ENCODE results near the gene FCHSD2. TPM values are rescaled to one million over a fixed set of nuclear protein-coding genes. Genes with fewer than 3 reads are reported as not detected.

FCHSD2 gene
- total RNA-seq, 1 donor from 2014 or later = 27.7 TPM

DNA sequence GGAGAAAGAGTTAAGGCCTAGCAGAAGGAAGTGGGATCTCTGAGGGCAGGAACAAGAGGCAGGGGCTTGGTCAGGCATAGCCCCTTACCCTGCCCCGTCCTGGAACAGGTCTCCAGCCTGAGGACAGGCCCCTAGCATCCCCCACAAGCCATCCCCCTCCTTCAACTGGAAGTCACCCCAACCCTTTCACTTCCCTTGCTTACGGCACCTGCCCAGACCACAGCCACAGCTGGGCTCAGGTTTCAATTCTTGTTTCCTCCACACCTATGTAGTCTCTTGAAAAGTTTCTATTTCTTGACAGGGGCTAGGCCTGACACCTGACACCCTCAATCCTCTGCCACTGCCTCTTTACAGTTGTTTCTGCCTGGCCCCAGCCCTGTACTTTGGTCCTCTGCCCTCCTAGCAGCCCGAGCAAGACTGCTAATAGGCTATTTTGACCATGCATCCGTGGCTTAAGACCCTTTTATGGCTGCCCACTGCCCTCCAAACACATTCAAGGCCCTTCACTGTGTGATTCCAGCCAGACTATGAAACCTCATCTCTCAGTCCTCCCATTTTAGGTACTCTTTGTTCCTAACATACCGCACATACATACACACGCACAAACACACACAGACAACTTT, 10.9 kb upstream of the FCHSD2 start:
- H3K27me3 Mint-ChIP-seq (ENCODE audit: insufficient read depth) = peaks cover 2% of the 10 kb centered on the region
- H3K36me3 Mint-ChIP-seq (ENCODE audit: low read depth) = no peaks in the 10 kb centered on the region
- DNase-seq (ENCODE audit: low spot score) = peak; percentile 51
- intact Hi-C loops (cut with micrococcal nuclease) = loop anchor here (1.0 kb wide), 1 partner anchor 10 kb away; no protein-coding TSS in a partner anchor
- H3K9me3 Mint-ChIP-seq = no peaks in the 10 kb centered on the region
- H3K4me1 Mint-ChIP-seq (ENCODE audit: low read depth) = peaks cover 92% of the 10 kb centered on the region
- H3K27ac Mint-ChIP-seq = peak overlapping the region; percentile 75
- peak overlapping the region; percentile 1 for H3K4me3 Mint-ChIP-seq

DNA sequence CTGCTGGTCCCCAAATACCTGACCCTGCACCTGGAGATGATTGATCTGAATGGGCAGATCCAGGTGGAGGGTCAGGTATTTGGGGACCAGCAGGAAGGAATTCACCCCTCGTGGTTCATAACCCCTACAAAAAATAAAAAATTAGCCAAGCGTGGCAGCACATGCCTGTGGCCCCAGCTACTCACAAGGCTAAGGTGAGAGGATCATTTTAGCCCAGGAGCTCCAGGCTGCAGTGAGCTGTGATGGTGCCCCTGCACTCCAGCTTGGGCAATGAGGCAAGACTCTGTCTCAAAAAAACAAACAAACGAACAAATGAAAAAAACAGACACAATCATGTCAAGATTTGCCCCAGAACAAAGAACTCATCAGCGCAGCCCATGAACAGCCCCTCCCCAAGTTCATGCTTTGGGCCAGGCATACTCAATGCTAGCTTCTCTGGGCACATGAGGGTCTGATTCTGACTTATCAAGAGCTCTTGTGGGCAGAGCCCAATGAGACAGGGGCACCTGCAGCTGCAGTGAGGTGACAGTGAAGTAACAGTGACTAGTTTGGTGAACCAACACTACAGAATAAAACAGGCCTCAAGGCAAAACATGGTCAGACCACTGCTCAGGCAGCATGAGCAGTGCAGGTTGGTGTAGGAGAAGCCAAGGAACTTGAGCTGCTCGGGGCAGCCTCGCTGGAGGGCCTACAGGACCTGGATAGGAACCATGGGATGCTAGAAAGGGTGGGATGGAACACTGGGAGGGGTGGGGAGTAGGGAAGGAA, 10.2 kb upstream of the FCHSD2 start:
- DNase-seq (ENCODE audit: low spot score) = no peak
- intact Hi-C loops (cut with micrococcal nuclease) = loop anchor here (1.0 kb wide), 1 partner anchor 9 kb away; no protein-coding TSS in a partner anchor
- H3K27ac Mint-ChIP-seq = no peak overlapping the region
- no peaks in the 10 kb centered on the region for H3K36me3 Mint-ChIP-seq (ENCODE audit: low read depth)
- peaks cover 2% of the 10 kb centered on the region for H3K27me3 Mint-ChIP-seq (ENCODE audit: insufficient read depth)
- H3K4me1 Mint-ChIP-seq (ENCODE audit: low read depth) = peaks cover 92% of the 10 kb centered on the region
- no peaks in the 10 kb centered on the region for H3K9me3 Mint-ChIP-seq
- no peak overlapping the region for H3K4me3 Mint-ChIP-seq

DNA sequence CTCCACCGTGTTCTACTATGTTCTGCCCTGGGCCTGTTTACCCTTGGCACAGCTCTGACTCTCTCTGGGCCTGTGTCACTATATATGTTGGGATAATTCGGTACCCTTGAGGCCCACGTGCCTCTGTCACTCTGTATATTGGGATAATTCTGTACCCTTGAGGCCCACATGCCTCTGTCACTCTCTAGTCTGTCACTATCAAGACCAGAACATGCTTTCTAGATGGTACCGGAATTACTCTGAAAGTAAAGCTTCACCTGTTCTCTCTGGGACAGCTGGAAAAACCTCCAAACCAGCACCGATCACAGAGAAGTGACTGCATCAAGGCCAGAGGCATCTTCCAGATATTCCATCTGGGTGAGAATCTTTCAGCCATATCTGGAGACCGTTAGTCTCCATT, 9.3 kb upstream of the FCHSD2 start:
- intact Hi-C loops (cut with micrococcal nuclease) = no loop called here
- H3K36me3 Mint-ChIP-seq (ENCODE audit: low read depth) = no peaks in the 10 kb centered on the region
- peak overlapping the region; percentile 16 for H3K27ac Mint-ChIP-seq
- no peak overlapping the region for H3K4me3 Mint-ChIP-seq
- H3K4me1 Mint-ChIP-seq (ENCODE audit: low read depth) = peaks cover 92% of the 10 kb centered on the region
- H3K27me3 Mint-ChIP-seq (ENCODE audit: insufficient read depth) = peaks cover 2% of the 10 kb centered on the region
- DNase-seq (ENCODE audit: low spot score) = no peak
- H3K9me3 Mint-ChIP-seq = no peaks in the 10 kb centered on the region

DNA sequence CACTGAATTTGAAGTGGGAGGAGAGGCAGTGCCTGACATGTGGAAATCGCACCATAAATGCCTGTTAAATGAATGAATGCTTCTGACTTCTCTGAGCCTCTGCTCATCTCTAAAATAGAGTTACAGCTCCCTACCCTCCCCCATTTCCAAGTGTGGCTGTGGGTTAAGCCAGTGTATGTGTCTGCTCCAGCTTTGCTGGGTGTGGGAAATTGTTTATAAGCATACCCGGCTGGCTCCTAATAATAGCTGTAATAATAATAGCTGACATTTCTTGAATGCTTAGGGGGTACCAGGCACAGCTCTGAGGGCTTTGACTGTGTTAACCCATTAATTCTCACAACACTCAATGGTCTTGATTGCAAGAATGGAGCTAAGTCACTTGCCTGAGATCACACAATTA, 7.0 kb upstream of the FCHSD2 start:
- H3K36me3 Mint-ChIP-seq (ENCODE audit: low read depth) = no peaks in the 10 kb centered on the region
- no peak for DNase-seq (ENCODE audit: low spot score)
- peaks cover 74% of the 10 kb centered on the region for H3K4me1 Mint-ChIP-seq (ENCODE audit: low read depth)
- H3K27me3 Mint-ChIP-seq (ENCODE audit: insufficient read depth) = peaks cover 2% of the 10 kb centered on the region
- H3K9me3 Mint-ChIP-seq = no peaks in the 10 kb centered on the region
- intact Hi-C loops (cut with micrococcal nuclease) = loop anchor here (10.0 kb wide), 3 partner anchors 224 to 1796 kb away; partner anchors contain the start of genes NADSYN1, SPCS2 and XRRA1
- H3K4me3 Mint-ChIP-seq = no peak overlapping the region
- H3K27ac Mint-ChIP-seq = no peak overlapping the region

DNA sequence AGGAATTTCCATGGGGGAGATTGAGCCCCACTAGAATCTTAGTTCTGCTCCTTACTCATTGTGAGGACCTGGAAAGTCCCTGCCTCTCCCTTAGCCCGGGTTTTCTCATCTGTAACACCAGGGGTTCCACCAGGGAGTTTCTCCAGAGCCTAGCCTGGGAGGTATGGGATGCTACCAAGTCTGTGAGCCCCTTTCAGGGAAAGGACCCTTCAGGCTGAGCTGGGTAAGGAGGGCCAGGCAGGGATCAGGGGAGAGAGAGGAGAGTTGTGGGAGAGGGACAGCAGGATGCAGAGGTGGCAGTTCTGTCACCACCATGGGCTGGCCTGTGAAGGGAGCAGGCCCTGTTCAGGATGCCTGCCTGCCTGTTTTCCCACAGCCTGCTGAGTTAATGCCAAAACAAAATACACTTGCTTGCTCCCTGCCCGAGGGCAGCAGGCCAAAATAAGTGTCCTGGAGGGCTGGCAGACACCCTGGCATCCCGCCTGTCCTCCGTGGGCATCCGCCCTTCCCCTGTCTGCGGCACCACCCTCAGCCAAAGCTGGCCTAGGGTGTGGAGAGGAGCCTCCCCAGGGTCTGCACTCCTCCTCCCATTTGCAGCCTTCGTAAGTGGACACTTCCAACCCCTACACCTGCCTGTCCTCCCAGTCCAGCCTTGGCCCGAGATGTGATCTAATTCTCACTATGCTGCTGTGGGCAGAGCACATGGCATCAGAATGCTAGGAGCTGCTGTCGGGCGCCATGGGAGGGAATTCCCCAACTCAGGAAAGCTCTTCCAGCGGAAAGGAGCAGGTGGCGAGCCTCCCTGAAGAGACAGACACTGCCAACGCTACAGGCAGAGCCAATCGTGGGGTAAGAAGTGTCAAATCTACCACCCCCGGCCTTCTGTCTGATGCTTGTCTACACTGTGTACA, 5.9 kb upstream of the FCHSD2 start:
- no peak overlapping the region for H3K4me3 Mint-ChIP-seq
- peaks cover 2% of the 10 kb centered on the region for H3K27me3 Mint-ChIP-seq (ENCODE audit: insufficient read depth)
- intact Hi-C loops (cut with micrococcal nuclease) = loop anchor here (10.0 kb wide), 3 partner anchors 223 to 1797 kb away; partner anchors contain the start of genes NADSYN1, SPCS2 and XRRA1
- no peak for DNase-seq (ENCODE audit: low spot score)
- H3K36me3 Mint-ChIP-seq (ENCODE audit: low read depth) = no peaks in the 10 kb centered on the region
- no peaks in the 10 kb centered on the region for H3K9me3 Mint-ChIP-seq
- peaks cover 71% of the 10 kb centered on the region for H3K4me1 Mint-ChIP-seq (ENCODE audit: low read depth)
- H3K27ac Mint-ChIP-seq = peak overlapping the region; percentile 53

DNA sequence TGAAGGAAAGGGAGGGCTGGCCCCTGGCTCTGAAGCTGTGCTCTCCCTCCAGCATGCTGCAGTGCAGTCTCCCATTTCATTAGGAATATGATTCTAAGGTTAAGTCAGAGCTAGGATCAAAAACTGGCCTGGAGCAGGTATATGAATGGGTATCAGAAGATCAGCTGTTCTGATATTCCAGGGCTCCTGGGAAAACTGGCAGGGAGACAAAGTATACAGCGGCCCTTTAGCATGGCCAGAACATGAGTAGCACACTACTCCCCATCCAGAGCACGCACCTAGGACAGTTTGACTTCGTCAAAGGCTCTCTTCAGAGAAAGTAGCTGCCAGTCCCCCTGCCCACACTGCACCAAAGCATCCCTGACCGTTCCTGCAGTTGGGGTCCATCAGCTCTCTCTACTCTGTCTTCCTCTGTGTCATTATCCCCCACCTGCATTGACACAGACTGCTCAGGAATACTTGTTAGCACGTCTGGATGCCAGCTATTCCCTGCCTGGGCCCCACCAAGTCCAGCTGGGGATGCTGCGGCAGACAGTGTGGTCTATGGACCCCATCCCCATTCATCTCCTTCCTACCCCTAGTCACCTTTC, 4.0 kb upstream of the FCHSD2 start:
- Mint-ChIP-seq H3K4me3 (no peak overlapping the region), H3K9me3 (no peaks in the 10 kb centered on the region), H3K36me3 (ENCODE audit: low read depth) (no peaks in the 10 kb centered on the region), H3K27ac (no peak overlapping the region), H3K27me3 (ENCODE audit: insufficient read depth) (peaks cover 2% of the 10 kb centered on the region), H3K4me1 (ENCODE audit: low read depth) (peaks cover 60% of the 10 kb centered on the region)
- DNase-seq (ENCODE audit: low spot score) = no peak
- intact Hi-C loops (cut with micrococcal nuclease) = loop anchor here (10.0 kb wide), 3 partner anchors 221 to 1799 kb away; partner anchors contain the start of genes NADSYN1, SPCS2 and XRRA1

DNA sequence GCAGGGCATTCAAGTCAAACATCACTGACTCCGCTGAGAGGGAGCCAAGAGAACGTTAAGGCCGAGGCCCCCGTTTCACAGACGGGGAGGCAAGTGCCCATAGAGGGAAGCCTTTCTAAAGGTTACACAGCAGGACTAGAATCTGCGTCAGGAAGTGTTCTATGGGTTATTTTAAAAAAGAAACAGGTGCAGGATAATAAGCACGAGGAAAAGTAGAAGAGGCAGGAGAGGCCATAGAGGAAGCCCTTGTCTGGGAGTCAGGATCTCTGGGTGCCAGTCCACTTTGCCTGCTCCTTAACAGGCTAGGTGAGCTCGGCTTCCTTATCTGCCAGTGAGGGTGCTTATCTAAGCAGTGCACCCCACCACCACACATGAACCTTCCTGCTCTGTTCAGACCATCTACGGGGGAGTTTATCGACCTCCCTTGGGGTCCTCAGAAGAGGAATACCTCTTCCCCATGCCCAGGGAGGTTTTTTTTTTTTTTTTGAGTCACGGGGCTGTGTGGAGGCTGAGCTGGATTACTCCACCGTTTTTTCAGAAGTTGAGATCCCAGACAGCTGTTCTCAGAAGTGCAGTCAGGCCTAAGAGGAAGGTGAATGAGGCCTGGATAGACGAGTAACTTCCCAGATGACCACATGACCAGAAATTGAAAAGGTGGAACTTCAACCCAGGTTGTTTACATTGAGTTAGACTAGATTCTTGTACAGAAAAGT, 1.2 kb upstream of the FCHSD2 start:
- Mint-ChIP-seq H3K36me3 (ENCODE audit: low read depth) (peaks cover 5% of the 10 kb centered on the region), H3K27me3 (ENCODE audit: insufficient read depth) (peaks cover 2% of the 10 kb centered on the region), H3K9me3 (no peaks in the 10 kb centered on the region), H3K27ac (peak overlapping the region; percentile 96), H3K4me3 (peak overlapping the region; percentile 84), H3K4me1 (ENCODE audit: low read depth) (peaks cover 59% of the 10 kb centered on the region)
- no peak for DNase-seq (ENCODE audit: low spot score)
- intact Hi-C loops (cut with micrococcal nuclease) = loop anchor here (1.0 to 10.0 kb wide), 7 partner anchors 9 to 1802 kb away; partner anchors contain the start of genes COA4, NADSYN1, PAAF1 and RAB6A

DNA sequence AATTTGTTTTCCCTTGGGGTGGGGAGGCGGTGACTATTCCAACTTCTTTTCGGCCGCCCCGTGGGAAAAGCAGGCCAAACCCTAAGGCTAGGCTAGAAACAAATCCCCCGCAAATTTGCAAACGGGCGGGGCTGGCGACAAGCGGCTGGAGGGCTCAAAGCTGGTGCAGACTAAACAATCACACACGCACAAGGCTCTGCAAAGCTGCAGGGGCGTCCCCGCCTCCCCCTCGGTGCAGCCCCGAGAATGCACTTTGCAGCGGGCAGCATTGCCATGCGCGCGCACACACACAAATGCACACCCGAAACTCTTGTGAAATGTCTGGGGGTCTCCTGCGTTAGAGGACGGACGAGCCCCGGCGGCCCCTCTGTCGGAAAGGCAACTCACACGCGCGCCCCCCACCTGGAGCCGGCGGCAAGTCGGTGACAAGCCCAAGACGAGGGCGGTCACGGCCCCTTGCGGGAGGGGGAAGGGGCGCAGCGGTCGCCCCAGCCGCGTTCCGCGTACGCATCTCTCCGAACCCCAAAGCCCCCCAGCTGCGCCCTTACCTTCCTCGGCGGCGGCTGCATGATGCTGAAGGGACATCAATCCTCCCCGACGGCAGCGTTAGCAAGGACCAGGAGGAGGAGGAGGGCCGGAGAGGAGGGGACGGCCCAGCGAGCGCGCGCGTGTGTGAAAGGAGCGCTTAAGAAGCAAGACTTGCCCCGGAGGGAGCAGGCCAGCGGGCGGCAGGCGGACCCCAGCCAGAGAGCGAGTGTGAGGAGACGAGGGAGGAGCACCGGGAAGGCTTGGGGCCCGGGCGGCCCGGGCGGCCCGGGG, 600 bp downstream of the FCHSD2 start:
- DNase-seq (ENCODE audit: low spot score) = peak; percentile 61
- H3K9me3 Mint-ChIP-seq = no peaks in the 10 kb centered on the region
- H3K4me1 Mint-ChIP-seq (ENCODE audit: low read depth) = peaks cover 54% of the 10 kb centered on the region
- H3K4me3 Mint-ChIP-seq = peak overlapping the region; percentile 99
- no peaks in the 10 kb centered on the region for H3K27me3 Mint-ChIP-seq (ENCODE audit: insufficient read depth)
- H3K27ac Mint-ChIP-seq = peak overlapping the region; percentile 96
- intact Hi-C loops (cut with micrococcal nuclease) = loop anchor here (1.0 to 10.0 kb wide), 12 partner anchors 37 to 1803 kb away; partner anchors contain the start of genes COA4, FAM168A, NADSYN1 and PAAF1
- H3K36me3 Mint-ChIP-seq (ENCODE audit: low read depth) = peaks cover 11% of the 10 kb centered on the region

DNA sequence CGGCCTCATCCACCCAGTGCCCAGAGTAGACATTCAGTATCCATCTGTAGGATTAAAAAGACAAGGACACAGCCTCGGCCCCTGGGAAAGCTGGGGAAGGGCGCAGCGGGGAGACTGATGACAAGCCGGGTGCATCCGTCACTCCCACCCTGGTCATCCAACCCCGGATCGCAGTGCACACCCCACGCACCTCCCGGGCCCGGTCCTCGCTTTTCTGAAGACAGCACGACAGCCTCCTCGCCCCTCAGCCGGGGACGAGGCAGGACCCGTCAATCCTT, 1.1 kb downstream of the FCHSD2 start:
- H3K27me3 Mint-ChIP-seq (ENCODE audit: insufficient read depth) = no peaks in the 10 kb centered on the region
- H3K4me1 Mint-ChIP-seq (ENCODE audit: low read depth) = peaks cover 55% of the 10 kb centered on the region
- no peaks in the 10 kb centered on the region for H3K9me3 Mint-ChIP-seq
- DNase-seq (ENCODE audit: low spot score) = no peak
- peak overlapping the region; percentile 99 for H3K4me3 Mint-ChIP-seq
- intact Hi-C loops (cut with micrococcal nuclease) = loop anchor here (1.0 to 10.0 kb wide), 8 partner anchors 106 to 1804 kb away; partner anchors contain the start of genes FAM168A, NADSYN1, RAB6A and RELT
- H3K36me3 Mint-ChIP-seq (ENCODE audit: low read depth) = peaks cover 13% of the 10 kb centered on the region
- H3K27ac Mint-ChIP-seq = peak overlapping the region; percentile 96

DNA sequence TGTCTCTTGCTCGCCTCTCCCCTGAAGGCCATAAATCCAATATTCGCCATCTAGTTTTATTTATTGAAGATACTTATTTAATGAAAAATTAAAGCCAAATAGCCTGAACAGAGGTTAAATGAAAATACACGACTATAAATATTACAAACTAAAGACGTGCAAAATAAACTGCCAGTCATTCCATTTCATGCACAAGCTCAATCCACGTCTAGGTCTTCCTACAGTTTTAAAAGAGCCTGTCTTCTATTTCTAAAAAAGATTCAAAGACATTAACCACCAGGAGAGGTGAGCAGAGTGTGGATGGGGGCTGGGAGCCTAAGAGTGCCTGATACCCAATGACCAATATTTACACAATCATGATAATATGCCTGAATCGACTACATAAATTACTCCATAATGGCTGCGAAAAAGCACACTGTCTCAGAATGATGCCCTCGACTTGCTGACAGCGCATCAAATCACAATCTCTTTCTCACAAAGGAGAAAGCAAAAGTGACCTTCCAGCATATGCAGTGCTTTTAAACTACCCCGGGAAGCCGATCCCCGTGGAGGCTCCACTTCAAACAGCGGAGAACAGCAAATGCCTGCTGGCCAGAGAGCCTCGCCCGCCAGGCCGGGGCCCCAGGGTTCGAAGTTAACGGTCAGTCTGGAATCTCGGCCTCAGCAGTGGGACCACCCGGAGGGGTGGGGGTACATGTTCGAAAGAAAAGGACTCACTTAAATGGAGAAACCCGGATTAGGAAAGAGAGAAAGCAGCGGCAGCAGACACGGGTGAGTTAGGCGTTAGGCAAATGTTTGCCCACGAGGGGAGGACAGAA, 1.7 kb downstream of the FCHSD2 start:
- Mint-ChIP-seq H3K27ac (peak overlapping the region; percentile 96), H3K36me3 (ENCODE audit: low read depth) (peaks cover 16% of the 10 kb centered on the region), H3K9me3 (no peaks in the 10 kb centered on the region), H3K27me3 (ENCODE audit: insufficient read depth) (no peaks in the 10 kb centered on the region), H3K4me3 (peak overlapping the region; percentile 99), H3K4me1 (ENCODE audit: low read depth) (peaks cover 60% of the 10 kb centered on the region)
- no peak for DNase-seq (ENCODE audit: low spot score)
- intact Hi-C loops (cut with micrococcal nuclease) = loop anchor here (1.0 to 10.0 kb wide), 8 partner anchors 107 to 1804 kb away; partner anchors contain the start of genes FAM168A, NADSYN1, RAB6A and RELT

Data from activated T-helper 1 cell treated with anti-CD3 and anti-CD28 coated beads, Interleukin-12 subunit alpha, Interleukin-12 subunit beta, Interleukin-2, Interleukin-4 antibody, amounts not matched to agents 30 ng/mL and 10 ng/mL and 1 ng/mL, durations not matched to agents 14 hours and 24 hours and 36 hours (primary cell).